ENCODE results near the gene FOXN4.

DNA sequence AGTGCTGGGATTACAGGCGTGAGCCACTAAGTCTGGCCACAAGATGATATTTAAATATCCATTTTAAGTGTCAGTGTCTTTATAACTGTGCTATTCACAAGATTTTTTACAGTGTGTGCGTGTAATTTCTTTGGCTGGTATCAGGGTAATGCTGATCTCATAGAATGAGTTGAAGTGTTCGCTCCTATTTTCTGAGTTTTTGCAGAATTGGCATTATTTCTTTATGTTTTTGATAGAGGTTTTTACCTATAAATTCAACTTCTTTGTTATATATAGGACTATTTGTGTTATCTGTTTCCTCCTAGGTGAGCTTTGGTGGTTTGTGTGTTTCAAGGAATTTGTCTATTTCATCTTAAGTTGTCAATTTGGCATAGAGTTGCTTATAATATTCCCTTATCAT, 45.6 kb downstream of the FOXN4 start:
- TF ChIP-seq, protein P1, sequence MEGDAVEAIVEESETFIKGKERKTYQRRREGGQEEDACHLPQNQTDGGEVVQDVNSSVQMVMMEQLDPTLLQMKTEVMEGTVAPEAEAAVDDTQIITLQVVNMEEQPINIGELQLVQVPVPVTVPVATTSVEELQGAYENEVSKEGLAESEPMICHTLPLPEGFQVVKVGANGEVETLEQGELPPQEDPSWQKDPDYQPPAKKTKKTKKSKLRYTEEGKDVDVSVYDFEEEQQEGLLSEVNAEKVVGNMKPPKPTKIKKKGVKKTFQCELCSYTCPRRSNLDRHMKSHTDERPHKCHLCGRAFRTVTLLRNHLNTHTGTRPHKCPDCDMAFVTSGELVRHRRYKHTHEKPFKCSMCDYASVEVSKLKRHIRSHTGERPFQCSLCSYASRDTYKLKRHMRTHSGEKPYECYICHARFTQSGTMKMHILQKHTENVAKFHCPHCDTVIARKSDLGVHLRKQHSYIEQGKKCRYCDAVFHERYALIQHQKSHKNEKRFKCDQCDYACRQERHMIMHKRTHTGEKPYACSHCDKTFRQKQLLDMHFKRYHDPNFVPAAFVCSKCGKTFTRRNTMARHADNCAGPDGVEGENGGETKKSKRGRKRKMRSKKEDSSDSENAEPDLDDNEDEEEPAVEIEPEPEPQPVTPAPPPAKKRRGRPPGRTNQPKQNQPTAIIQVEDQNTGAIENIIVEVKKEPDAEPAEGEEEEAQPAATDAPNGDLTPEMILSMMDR (optimal IDR thresholded peaks at IDR 0.05 in 1 of 3, IDR thresholded peaks at IDR 0.05 in 1 of 3, conservative IDR thresholded peaks at IDR 0.05 in 1 of 3; ENCODE audit: extremely low read depth in 1 of 3, insufficient read depth in 2 of 3, low read length in 3 of 3): no peak
- no peak for TF ChIP-seq EZH2 (IDR thresholded peaks at IDR 0.05; ENCODE audit: low read length)

Data from keratinocyte (primary cell).